ENCODE results near the gene GALNT14.

The GALNT14 gene

GRCh38 chr2:31140151-31140550 lies 1.9 kb upstream of the GALNT14 start:
- Histone ChIP-seq H3K4me3 (ENCODE audit: low read length, poor library complexity, severe bottlenecking) (no peak overlapping the region), H3K36me3 (ENCODE audit: insufficient read depth, low read length) (no peaks in the 10 kb centered on the region), H3K27me3 (ENCODE audit: insufficient read depth, low read length, poor library complexity, severe bottlenecking) (peaks cover 23% of the 10 kb centered on the region), H3K9me2 (replicated peaks; ENCODE audit: low read depth, low read length) (no peaks in the 10 kb centered on the region), H3K4me2 (ENCODE audit: low read depth, low read length, poor library complexity, severe bottlenecking) (no peak overlapping the region), H3F3A (ENCODE audit: low read depth) (no peaks in the 10 kb centered on the region), H4K20me1 (ENCODE audit: insufficient read depth, low read length, poor library complexity, severe bottlenecking) (no peaks in the 10 kb centered on the region), H3K4me1 (ENCODE audit: insufficient read depth, low read length, poor library complexity, severe bottlenecking) (no peaks in the 10 kb centered on the region), H3K9ac (ENCODE audit: low read depth, low read length, poor library complexity, severe bottlenecking) (no peak overlapping the region), H3K9me3 (ENCODE audit: insufficient read depth, low read depth, low read length) (no peaks in the 10 kb centered on the region), H3K79me2 (ENCODE audit: insufficient read depth, low read length) (no peaks in the 10 kb centered on the region), H2AFZ (ENCODE audit: low read length) (no peak overlapping the region)
- TF ChIP-seq CTCF (conservative IDR thresholded peaks at IDR 0.05; ENCODE audit: low read length) (no peak), EZH2phosphoT487 (IDR thresholded peaks at IDR 0.05; ENCODE audit: borderline replicate concordance) (no peak)

GRCh38 chr2:31139671-31140070 lies 1.4 kb upstream of the GALNT14 start:
- no peak overlapping the region for H2AFZ ChIP-seq (ENCODE audit: low read length)
- no peak overlapping the region for H3K4me3 ChIP-seq (ENCODE audit: low read length, poor library complexity, severe bottlenecking)
- no peaks in the 10 kb centered on the region for H3K9me3 ChIP-seq (ENCODE audit: insufficient read depth, low read depth, low read length)
- peaks cover 23% of the 10 kb centered on the region for H3K27me3 ChIP-seq (ENCODE audit: insufficient read depth, low read length, poor library complexity, severe bottlenecking)
- no peaks in the 10 kb centered on the region for H3K79me2 ChIP-seq (ENCODE audit: insufficient read depth, low read length)
- no peaks in the 10 kb centered on the region for H3K4me1 ChIP-seq (ENCODE audit: insufficient read depth, low read length, poor library complexity, severe bottlenecking)
- no peak for TF ChIP-seq EZH2phosphoT487 (IDR thresholded peaks at IDR 0.05; ENCODE audit: borderline replicate concordance)
- no peak for TF ChIP-seq CTCF (conservative IDR thresholded peaks at IDR 0.05; ENCODE audit: low read length)
- H3K9me2 ChIP-seq (replicated peaks; ENCODE audit: low read depth, low read length), result no peaks in the 10 kb centered on the region
- H4K20me1 ChIP-seq (ENCODE audit: insufficient read depth, low read length, poor library complexity, severe bottlenecking), result no peaks in the 10 kb centered on the region
- H3K9ac ChIP-seq (ENCODE audit: low read depth, low read length, poor library complexity, severe bottlenecking), result no peak overlapping the region
- H3K36me3 ChIP-seq (ENCODE audit: insufficient read depth, low read length), result no peaks in the 10 kb centered on the region
- H3F3A ChIP-seq (ENCODE audit: low read depth), result no peaks in the 10 kb centered on the region
- no peak overlapping the region for H3K4me2 ChIP-seq (ENCODE audit: low read depth, low read length, poor library complexity, severe bottlenecking)

- H3K36me3 ChIP-seq (ENCODE audit: insufficient read depth, low read length), result no peaks in the 10 kb centered on the region
- no peaks in the 10 kb centered on the region for H3K4me1 ChIP-seq (ENCODE audit: insufficient read depth, low read length, poor library complexity, severe bottlenecking)
- peaks cover 23% of the 10 kb centered on the region for H3K27me3 ChIP-seq (ENCODE audit: insufficient read depth, low read length, poor library complexity, severe bottlenecking)
- no peaks in the 10 kb centered on the region for H3K79me2 ChIP-seq (ENCODE audit: insufficient read depth, low read length)
- peak overlapping the region; percentile 38 for H3K4me3 ChIP-seq (ENCODE audit: low read length, poor library complexity, severe bottlenecking)
- H2AFZ ChIP-seq (ENCODE audit: low read length), result peak overlapping the region; percentile 73; the same call in 1 of the 2 replicates
- peak overlapping the region; percentile 39 for H3K4me2 ChIP-seq (ENCODE audit: low read depth, low read length, poor library complexity, severe bottlenecking)
- H3K9me3 ChIP-seq (ENCODE audit: insufficient read depth, low read depth, low read length), result no peaks in the 10 kb centered on the region
- no peaks in the 10 kb centered on the region for H3F3A ChIP-seq (ENCODE audit: low read depth)
- TF ChIP-seq EZH2phosphoT487 (IDR thresholded peaks at IDR 0.05; ENCODE audit: borderline replicate concordance) (no peak), CTCF (conservative IDR thresholded peaks at IDR 0.05; ENCODE audit: low read length) (no peak)
- no peak overlapping the region for H3K9ac ChIP-seq (ENCODE audit: low read depth, low read length, poor library complexity, severe bottlenecking)
- H3K9me2 ChIP-seq (replicated peaks; ENCODE audit: low read depth, low read length), result no peaks in the 10 kb centered on the region
- no peaks in the 10 kb centered on the region for H4K20me1 ChIP-seq (ENCODE audit: insufficient read depth, low read length, poor library complexity, severe bottlenecking)
Observed at GRCh38 chr2:31137211-31138036, 816 bp downstream of the GALNT14 start.
